ENCODE results near the gene PARD6G. TPM values are rescaled to one million over a fixed set of nuclear protein-coding genes. Genes with fewer than 3 reads are reported as not detected.

The PARD6G gene
- total and polyA plus RNA-seq, 2 of the 8 experiments (the other 6 are each of a cell fraction or from before 2014, with no cell fraction given) = 11.3 to 17.9 TPM

DNA sequence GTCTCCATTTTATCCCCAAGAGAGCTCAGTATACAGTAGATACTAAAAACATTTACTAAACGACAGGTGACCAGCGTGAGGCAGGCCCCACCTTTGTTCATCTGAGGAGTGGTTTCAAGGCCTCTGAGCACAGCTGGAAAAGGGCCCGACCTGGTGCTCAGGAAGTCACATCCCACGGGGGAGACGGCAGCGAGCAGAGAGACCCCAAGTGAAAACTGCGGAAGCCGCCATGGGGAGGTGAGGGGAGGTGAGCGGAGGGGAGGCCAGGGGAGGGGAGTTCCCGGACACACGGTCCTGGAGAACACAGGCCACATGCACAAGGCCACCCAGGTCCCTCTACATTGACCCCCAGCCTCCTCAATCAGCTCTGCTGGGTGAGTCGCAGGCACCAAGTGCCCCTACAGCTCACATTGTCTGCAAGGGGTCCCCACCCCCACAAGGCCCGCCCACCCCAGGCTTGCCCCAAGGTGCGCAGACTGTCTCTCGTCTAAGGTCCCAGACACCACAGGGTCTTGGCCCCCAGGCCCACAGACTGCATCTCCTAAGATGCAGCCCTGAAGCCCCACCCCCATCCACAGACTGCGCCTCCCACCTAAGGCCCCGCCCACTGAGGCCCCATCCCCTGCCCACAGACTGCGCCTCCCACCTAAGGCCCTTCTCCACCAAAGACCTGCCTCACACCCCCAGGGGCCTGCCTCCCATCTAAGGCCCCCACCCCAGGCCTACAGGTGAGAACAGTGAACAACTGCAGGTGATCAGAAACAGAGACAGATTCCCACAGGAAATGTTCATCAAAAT is 19.1 kb downstream of the PARD6G start (continued):
- TF ChIP-seq SUZ12 (IDR thresholded peaks at IDR 0.05; ENCODE audit: low read length) (no peak), CBX5 (IDR thresholded peaks at IDR 0.05; ENCODE audit: low read depth, low read length) (no peak), EZH2 (IDR thresholded peaks at IDR 0.05; ENCODE audit: low read depth, low read length, severe bottlenecking) (no peak), CREB1 (IDR thresholded peaks at IDR 0.05) (no peak), SIRT6 (IDR thresholded peaks at IDR 0.05; ENCODE audit: low read length) (no peak), TAF1 (IDR thresholded peaks at IDR 0.05; ENCODE audit: low read depth, low read length) (no peak), CTBP2 (IDR thresholded peaks at IDR 0.05; ENCODE audit: borderline replicate concordance, insufficient read depth, insufficient read length, low read length) (no peak), TEAD4 (IDR thresholded peaks at IDR 0.05; ENCODE audit: low read depth, low read length) (no peak), SP2 (IDR thresholded peaks at IDR 0.05; ENCODE audit: low read length) (no peak)

Measured in H1 (cell line).